HG03354 (cell line): ENCODE results near the gene SYNGR4.
A peak's percentile ranks its signal among the peaks of the same experiment; 100 is the strongest.

Experiments
- ATAC-seq: cut with Tn5 transposase; IDR thresholded peaks from one replicate; pipeline ENCODE4 v1.9.1; 2021; ENCODE audit warnings: mild to moderate bottlenecking; ENCODE audit not compliant: unreplicated experiment, poor library complexity, severe bottlenecking

Gene SYNGR4

DNA sequence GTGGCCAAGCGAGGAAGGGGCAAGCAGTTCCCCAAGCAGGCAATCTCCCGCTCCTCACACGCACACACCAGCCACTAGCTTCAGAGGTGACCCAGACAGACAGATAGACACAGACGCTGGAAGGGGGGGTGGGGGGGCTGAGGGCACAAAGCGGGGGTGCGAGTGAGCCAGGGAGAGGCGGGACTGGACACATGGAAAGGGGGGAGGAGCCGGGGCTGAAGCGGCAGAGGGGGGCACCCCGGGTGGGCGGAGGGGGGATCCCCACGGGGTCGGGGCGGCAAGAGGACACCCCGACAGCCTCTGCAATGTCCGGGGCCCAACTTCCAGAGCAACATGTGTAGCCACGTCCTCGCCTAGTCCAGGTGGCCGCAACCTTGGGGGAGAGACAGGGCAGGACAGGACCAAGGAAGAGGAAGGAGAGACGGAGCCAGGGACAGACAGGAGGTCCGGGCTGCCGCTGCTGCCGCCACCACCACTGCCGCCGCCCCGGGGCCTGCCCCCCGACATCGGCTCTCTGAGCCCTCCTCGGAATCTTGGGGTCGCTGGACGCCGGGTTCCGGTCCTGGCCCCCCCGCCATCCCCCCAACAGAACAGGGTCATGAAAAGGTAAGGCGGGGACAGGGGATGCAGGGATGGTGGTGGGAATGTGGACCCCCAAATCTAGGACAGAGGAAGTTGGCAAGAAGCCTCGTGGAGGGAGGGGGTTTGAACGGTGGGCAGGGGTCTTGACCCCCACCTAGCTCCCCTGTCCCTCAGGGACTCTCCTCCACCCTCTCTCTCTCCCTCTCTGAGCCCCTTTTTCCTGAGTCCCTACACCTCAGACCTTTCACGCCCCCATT, 30.4 kb downstream of the SYNGR4 start:
- no peak for ATAC-seq

DNA sequence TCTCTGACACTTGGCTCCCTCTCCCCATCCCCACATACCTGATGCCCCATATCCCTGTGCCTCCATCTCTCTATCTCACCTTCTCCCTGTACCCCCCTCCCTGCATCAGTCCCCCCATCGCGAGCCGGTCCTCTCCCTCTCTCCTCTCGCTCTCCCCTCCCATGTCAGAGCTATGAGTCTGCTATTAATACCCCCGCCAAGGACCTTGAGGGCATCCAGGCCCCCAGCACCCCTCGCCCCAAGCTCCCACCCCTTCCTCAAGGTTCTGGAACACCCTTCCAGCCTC, 30.9 kb downstream of the SYNGR4 start:
- no peak for ATAC-seq

GRCh38 chr19:48395499-48395898, 31.3 kb downstream of the SYNGR4 start:
- no peak for ATAC-seq

GRCh38 chr19:48396016-48396823, 32.1 kb downstream of the SYNGR4 start:
- ATAC-seq = no peak

GRCh38 chr19:48396824-48397176, 32.6 kb downstream of the SYNGR4 start:
- ATAC-seq = no peak

DNA sequence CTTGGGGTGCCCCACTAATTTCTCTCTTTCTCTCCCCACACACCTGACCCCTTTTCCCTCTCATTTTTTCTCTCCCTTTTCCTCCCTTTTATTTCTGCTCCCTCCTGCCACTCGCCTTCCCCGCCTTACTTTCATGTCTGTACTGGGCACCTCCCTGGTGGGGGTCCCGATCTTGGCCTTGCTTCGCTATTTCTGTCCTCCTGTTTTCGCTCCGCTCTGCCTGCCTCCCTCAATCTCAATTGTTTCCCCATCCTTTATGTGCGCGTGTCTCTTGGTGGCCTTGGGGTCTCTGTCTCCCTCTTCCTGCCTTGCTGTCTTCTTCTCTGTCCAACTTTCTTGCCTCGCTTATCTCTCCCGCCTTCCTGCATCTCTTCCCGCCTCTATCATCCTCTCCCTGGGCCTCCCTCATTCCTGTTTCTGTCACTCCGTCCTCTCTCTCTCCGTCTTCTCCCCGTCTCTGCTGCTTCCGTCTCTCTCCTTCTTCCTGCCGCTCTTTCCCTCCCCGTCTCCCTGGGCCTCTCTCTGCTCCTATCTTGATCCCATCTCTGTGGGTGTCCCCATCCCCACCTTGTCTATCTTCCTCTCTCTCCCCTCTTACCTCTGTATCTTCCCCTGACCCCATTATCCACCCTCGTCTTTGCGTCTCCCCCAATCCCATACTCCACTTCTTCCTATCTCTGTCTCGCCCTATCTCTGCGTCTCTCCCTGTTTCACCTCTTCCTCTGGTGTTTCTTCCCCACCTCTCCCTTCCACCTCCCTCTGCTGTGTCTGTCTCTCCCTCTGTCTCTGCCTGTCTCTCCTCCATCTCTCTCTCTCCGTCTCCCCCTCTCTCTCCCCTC, 33.3 kb downstream of the SYNGR4 start:
- ATAC-seq = no peak

- ATAC-seq = no peak
These were observed 33.9 kb downstream of the SYNGR4 start for GRCh38 chr19:48398102-48398374.

- no peak for ATAC-seq
These were observed 34.4 kb downstream of the SYNGR4 start for GRCh38 chr19:48398375-48399235.

GRCh38 chr19:48400018-48400742, 36.0 kb downstream of the SYNGR4 start:
- ATAC-seq = no peak

- no peak for ATAC-seq
These were observed 37.1 kb downstream of the SYNGR4 start for GRCh38 chr19:48401287-48401686.

DNA sequence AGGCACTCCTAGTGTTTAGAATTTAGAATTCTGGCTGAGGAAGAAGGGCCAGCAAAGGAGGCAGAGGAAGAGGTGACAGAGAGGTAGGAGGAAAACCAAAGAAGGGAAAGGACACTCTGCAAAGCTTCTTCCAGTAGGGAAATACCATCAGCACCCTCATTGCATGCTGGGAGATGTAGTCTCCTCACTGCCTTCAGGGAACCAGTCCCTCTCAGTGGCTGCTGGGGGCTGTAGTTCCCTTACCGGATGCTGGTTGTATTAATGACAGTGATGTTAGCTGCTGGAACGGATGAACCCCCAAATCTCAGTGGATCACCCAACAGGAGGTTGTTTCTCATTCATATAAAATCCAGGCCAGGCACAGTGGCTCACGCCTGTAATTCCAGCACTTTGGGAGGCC, 39.4 kb downstream of the SYNGR4 start:
- ATAC-seq = peak; percentile 75

DNA sequence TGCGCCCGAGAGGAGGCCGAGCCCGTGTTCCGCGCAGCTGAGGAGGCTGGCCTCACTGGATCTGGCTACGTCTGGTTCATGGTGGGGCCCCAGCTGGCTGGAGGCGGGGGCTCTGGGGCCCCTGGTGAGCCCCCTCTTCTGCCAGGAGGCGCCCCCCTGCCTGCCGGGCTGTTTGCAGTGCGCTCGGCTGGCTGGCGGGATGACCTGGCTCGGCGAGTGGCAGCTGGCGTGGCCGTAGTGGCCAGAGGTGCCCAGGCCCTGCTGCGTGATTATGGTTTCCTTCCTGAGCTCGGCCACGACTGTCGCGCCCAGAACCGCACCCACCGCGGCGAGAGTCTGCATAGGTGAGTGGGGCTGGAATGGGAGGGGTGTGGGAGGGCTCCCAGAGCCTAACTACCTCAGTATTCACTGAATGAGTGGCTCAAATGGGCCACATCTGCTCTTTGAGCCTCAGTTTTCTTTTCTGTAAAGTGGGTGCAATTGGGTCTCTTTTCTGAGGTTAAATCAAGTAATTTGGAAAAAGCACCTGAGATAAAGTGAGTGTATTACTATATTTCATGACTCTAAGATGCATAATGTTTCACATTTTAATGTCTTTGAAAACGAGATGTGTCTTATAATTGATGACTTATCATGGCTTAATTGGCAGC, 41.0 kb downstream of the SYNGR4 start:
- ATAC-seq = no peak

- ATAC-seq = no peak
These were observed 41.7 kb downstream of the SYNGR4 start for GRCh38 chr19:48405850-48406249.

DNA sequence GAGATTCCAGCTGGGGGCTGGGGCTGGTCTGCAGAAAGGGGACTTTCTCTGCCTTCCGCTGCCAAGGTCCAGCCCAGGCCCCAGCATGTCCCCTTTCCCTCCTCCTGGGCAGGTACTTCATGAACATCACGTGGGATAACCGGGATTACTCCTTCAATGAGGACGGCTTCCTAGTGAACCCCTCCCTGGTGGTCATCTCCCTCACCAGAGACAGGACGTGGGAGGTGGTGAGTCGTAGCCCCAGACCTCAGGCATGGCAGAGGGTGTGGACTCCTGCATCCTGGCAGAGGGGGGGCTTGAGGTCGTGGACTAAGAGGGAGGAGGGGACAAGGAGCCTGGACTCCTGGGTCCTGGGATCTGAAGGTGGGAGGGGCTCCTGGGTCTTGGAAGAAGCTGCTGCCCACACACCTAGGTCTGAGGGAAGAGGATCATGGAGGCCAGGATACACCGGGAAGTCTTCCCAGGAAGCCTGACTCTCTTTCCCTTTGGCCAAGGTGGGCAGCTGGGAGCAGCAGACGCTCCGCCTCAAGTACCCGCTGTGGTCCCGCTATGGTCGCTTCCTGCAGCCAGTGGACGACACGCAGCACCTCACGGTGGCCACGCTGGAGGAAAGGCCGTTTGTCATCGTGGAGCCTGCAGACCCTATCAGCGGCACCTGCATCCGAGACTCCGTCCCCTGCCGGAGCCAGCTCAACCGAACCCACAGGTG, 49.9 kb downstream of the SYNGR4 start:
- no peak for ATAC-seq

DNA sequence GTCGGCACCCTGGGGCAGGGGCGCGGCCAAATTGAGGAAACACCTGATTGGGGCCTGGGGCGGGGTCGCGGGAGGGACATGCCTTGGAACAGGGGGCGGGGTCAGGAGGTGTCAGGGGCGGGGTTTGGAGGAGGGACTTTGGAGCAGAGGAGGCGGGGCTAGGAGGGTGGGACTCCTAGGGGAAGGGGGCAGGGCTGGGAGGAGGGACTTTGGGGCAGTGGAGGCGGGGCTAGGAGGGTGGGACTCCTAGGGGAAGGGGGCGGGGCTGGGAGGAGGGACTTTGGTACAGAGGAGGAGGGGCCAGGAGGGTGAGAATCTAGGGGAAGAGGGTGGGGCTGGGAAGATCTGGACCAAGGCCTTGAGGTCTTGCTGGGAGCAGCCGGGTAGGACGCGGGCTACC, 51.2 kb downstream of the SYNGR4 start:
- no peak for ATAC-seq

- ATAC-seq = no peak
These were observed 51.6 kb downstream of the SYNGR4 start for GRCh38 chr19:48415806-48416221.

DNA sequence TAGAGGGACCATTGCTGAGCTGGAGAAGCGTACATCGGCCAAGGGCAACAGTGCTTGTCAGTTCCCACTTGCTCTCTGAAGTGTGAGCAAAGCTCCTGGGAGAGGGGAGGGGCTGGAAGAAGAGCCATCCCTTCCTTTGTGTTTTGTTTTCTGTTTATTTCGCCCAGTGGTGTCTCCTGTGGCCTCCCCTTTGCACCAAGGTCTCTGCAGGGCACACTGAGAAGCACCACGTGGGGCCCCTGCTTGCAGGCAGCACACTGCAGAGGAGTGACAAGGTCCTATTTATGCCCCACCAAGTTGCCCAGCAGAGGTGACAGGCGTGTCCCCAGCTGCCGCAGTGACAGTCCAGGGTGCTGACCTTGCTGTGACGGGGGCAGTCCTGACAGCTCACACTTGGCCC, 53.3 kb downstream of the SYNGR4 start:
- ATAC-seq = no peak
